ENCODE results near the gene ERLEC1. TPM values are rescaled to one million over a fixed set of nuclear protein-coding genes. Genes with fewer than 3 reads are reported as not detected.
"Not testable (repeated sequence)": the region's sequence is repeated elsewhere in the genome, so short reads cannot be mapped to it uniquely, and the experiment has no call there.

The ERLEC1 gene
- total RNA-seq, 2 experiments from 2014 or later = 22.7 to 26.4 TPM

DNA sequence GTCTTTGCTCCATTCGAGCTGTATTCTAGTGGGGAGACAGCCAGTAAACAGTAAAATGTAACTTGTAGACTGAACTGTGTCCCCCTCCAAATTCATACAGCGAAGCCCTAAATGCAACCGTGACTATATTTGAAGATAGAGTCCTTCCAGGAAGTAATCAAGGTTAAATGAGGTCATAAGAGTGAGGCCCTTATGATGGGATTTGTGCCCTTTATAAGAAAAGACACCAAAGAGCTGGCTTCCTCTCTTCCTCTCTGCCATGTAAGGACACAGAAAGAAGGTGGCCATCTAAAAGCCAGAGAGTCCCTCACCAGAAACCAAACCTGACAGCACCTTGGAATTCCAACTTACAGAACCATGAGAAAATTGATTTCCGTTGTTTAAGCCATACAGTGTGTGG, 41.5 kb downstream of the ERLEC1 start:
- POLR2A ChIA-PET = no interaction called here
- no peak for TF ChIP-seq EZH2phosphoT487 (IDR thresholded peaks at IDR 0.05; ENCODE audit: borderline replicate concordance, low read depth, low read length)
- TF ChIP-seq, protein P1, sequence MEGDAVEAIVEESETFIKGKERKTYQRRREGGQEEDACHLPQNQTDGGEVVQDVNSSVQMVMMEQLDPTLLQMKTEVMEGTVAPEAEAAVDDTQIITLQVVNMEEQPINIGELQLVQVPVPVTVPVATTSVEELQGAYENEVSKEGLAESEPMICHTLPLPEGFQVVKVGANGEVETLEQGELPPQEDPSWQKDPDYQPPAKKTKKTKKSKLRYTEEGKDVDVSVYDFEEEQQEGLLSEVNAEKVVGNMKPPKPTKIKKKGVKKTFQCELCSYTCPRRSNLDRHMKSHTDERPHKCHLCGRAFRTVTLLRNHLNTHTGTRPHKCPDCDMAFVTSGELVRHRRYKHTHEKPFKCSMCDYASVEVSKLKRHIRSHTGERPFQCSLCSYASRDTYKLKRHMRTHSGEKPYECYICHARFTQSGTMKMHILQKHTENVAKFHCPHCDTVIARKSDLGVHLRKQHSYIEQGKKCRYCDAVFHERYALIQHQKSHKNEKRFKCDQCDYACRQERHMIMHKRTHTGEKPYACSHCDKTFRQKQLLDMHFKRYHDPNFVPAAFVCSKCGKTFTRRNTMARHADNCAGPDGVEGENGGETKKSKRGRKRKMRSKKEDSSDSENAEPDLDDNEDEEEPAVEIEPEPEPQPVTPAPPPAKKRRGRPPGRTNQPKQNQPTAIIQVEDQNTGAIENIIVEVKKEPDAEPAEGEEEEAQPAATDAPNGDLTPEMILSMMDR (conservative IDR thresholded peaks at IDR 0.05; ENCODE audit: low read length) = no peak
- Histone ChIP-seq H3K9me3 (ENCODE audit: low read length) (no peaks in the 10 kb centered on the region), H3K4me3 (ENCODE audit: low read depth, low read length, poor library complexity, severe bottlenecking) (no peak overlapping the region), H3K9me2 (ENCODE audit: insufficient read depth, low read length) (no peaks in the 10 kb centered on the region), H3K36me3 (ENCODE audit: insufficient read depth, low read length) (no peaks in the 10 kb centered on the region), H3K4me1 (ENCODE audit: insufficient read depth, low read length, poor library complexity, severe bottlenecking) (no peaks in the 10 kb centered on the region), H3K27ac (ENCODE audit: low read depth, low read length, poor library complexity, severe bottlenecking) (no peak overlapping the region), H4K20me1 (ENCODE audit: insufficient read depth, low read length) (no peaks in the 10 kb centered on the region), H2AFZ (ENCODE audit: low read length) (no peak overlapping the region), H3K79me2 (ENCODE audit: insufficient read depth, low read depth, low read length) (no peaks in the 10 kb centered on the region), H3K4me2 (ENCODE audit: low read length) (no peak overlapping the region)
- CTCF ChIA-PET (ENCODE audit: unreplicated experiment) = no interaction called here
- intact Hi-C loops (cut with micrococcal nuclease; ENCODE audit: unreplicated experiment) = loop anchor here (10.0 kb wide), 1 partner anchor 404 kb away; no protein-coding TSS in a partner anchor
- no peak for DNase-seq (ENCODE audit: low spot score)
- no TSS peak for BruUV-seq (replicated peaks)

DNA sequence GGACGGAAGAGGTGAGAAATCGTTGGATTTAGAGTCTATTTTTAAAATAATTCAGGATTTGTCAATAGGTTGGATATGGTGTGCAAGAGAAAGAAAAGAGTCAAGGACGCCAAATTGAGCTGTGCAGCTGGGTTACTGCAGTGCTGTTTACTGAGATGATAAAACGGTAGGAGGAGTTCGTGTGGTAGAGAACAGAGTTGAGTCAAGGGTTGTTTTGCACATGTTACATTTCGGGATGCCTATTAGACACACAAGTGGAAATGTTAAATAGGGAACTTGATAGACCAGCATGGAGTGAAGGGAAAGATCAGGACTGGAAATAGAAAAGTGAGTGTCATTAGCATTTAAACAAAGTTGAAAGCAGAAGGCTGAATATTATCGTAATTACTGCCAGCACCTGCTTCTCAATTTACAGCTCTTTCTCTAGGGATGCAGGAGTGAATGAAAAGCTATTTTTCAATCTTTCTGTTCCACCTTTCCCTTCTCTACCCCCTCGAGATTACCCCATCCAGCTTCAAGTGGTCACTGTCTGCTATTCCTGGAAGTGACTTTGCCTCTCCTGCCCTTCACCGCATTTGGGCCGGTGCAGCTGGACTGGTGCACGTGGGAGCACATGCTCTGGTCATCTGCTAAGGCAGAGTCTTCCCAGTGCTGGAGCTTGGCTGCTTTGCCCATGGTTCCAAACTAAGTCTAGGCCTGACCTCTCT, 42.6 kb downstream of the ERLEC1 start:
- H3K79me2 ChIP-seq (ENCODE audit: insufficient read depth, low read depth, low read length) = no peaks in the 10 kb centered on the region
- H3K36me3 ChIP-seq (ENCODE audit: insufficient read depth, low read length) = no peaks in the 10 kb centered on the region
- no peak overlapping the region for H3K4me2 ChIP-seq (ENCODE audit: low read length)
- no peaks in the 10 kb centered on the region for H4K20me1 ChIP-seq (ENCODE audit: insufficient read depth, low read length)
- no peak overlapping the region for H2AFZ ChIP-seq (ENCODE audit: low read length)
- no TSS peak for BruUV-seq (replicated peaks)
- H3K4me3 ChIP-seq (ENCODE audit: low read depth, low read length, poor library complexity, severe bottlenecking) = no peak overlapping the region
- H3K27ac ChIP-seq (ENCODE audit: low read depth, low read length, poor library complexity, severe bottlenecking) = no peak overlapping the region
- intact Hi-C loops (cut with micrococcal nuclease; ENCODE audit: unreplicated experiment) = loop anchor here (10.0 kb wide), 1 partner anchor 405 kb away; no protein-coding TSS in a partner anchor
- no peaks in the 10 kb centered on the region for H3K9me2 ChIP-seq (ENCODE audit: insufficient read depth, low read length)
- TF ChIP-seq EZH2phosphoT487 (IDR thresholded peaks at IDR 0.05; ENCODE audit: borderline replicate concordance, low read depth, low read length) = no peak
- TF ChIP-seq, protein P1 (conservative IDR thresholded peaks at IDR 0.05; ENCODE audit: low read length) = no peak
- no peaks in the 10 kb centered on the region for H3K9me3 ChIP-seq (ENCODE audit: low read length)
- DNase-seq (ENCODE audit: low spot score) = no peak
- H3K4me1 ChIP-seq (ENCODE audit: insufficient read depth, low read length, poor library complexity, severe bottlenecking) = no peaks in the 10 kb centered on the region
- CTCF ChIA-PET (ENCODE audit: unreplicated experiment) = no interaction called here
- POLR2A ChIA-PET = interaction anchor here (0.6 to 1.0 kb wide), 3 partner anchors 61 to 572 kb away, joined by 3 to 4 read pairs (median 3); partner anchors contain the start of gene CHAC2

DNA sequence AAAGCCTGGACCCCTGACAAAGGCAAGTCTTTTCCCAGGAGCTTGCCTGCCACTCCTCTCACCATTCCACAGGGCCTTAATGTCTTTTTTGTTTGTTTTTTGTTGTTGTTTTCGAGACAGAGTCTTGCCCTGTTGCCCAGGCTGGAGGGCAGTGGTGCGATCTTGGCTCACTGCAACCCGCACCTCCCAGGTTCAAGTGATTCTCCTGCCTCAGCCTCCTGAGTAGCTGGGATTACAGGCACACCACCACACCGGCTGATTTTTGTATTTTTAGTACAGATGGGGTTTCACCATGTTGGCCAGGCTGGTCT, 43.1 kb downstream of the ERLEC1 start:
- H3K9me2 ChIP-seq (ENCODE audit: insufficient read depth, low read length); H3K36me3 ChIP-seq (ENCODE audit: insufficient read depth, low read length); H4K20me1 ChIP-seq (ENCODE audit: insufficient read depth, low read length); CTCF ChIA-PET (ENCODE audit: unreplicated experiment); H3K4me1 ChIP-seq (ENCODE audit: insufficient read depth, low read length, poor library complexity, severe bottlenecking); H2AFZ ChIP-seq (ENCODE audit: low read length); H3K27ac ChIP-seq (ENCODE audit: low read depth, low read length, poor library complexity, severe bottlenecking); H3K79me2 ChIP-seq (ENCODE audit: insufficient read depth, low read depth, low read length); H3K4me3 ChIP-seq (ENCODE audit: low read depth, low read length, poor library complexity, severe bottlenecking); H3K4me2 ChIP-seq (ENCODE audit: low read length); BruUV-seq (replicated peaks); H3K9me3 ChIP-seq (ENCODE audit: low read length); DNase-seq (ENCODE audit: low spot score): not testable (repeated sequence)
- intact Hi-C loops (cut with micrococcal nuclease; ENCODE audit: unreplicated experiment) = loop anchor here (10.0 kb wide), 1 partner anchor 405 kb away; no protein-coding TSS in a partner anchor
- POLR2A ChIA-PET = interaction anchor here (1.0 kb wide), 2 partner anchors 62 to 571 kb away, joined by 3 read pairs; partner anchors contain the start of gene CHAC2
